Stimulated activated CD4-positive, alpha-beta T cell treated with anti-CD3 and anti-CD28 coated beads, Interleukin-15, amount 100 ng/mL, for 48 hours (primary cell): ENCODE data around the gene BRD7.

Experiments
- DNase-seq, 2 donors: peaks; one replicate each; pipeline ENCODE4 v3.0.0-alpha.2; 2020; ENCODE audit warnings: low read depth in 2 of 2

BRD7 gene

GRCh38 chr16:50304467-50305440 is 64.0 kb downstream of the BRD7 start:
- no peak for DNase-seq

GRCh38 chr16:50303605-50304466 is 65.0 kb downstream of the BRD7 start:
- no peak for DNase-seq

- DNase-seq, result no peak
Observed at GRCh38 chr16:50303041-50303604, 65.7 kb downstream of the BRD7 start.

DNA sequence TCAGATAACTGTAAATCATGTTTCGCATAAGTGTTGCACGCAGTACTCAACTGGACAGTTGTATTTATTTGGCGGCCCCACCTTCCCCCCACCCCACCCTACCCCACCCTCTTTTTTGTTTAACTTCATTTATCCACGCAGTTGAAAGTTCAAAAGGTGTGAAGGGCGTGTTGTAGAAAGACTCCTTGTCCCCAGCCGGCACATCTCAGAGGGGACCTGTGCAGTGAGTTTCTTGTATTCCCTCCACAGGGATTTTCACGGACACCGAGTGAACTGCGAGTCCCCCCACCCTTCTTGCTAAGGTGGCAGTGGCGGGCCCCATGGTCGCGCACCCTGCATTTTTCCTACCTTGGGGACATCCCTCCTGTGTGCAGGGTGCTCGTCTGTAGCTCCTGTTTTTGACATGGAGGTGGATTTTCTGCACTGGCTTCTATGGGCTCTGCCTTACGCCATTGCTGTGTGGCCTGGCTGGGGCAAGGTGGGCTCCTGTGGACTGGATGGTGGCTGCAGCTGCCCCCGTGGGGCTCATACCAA is 66.2 kb downstream of the BRD7 start:
- DNase-seq, result no peak

DNA sequence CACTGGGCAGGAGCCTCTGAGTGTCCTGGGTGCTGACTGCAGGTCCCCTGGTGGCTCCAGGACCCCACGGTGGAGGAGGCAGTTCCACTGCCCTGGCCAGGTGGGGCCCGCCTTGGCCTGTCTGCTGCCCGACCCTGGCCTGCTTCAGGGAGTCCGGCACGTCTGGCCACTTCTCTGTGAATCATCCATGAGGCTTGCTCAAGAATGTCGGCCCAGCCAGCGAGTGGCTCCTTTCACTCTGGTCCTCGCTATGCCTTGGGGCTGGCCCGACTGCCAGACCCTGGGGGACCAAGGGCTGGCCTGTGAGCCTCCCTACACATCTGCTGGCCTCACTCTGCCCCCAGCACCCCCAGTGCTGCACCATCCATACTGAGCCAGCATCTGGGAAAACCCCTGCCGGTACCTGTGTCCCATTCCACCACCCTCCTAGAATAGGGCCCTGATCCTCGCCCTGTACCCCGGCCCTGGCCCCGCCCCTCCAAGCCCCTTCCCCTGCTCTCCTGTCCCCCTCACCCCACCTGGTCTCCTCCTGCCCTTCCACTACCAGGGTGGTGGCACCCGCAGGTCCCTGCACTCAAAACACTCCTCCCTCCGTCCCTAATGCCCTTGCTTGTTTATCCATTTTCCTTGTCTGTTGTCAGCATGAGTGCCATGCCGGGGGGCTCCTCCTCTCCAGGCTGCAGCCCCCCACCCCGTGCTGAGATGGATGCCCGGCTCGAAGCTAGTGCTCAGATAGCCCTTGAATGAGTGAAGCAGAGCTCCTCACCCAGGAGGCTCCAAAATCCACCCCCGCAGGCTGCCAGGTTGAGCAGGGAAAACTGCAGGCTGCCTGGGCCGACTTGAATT is 66.9 kb downstream of the BRD7 start:
- DNase-seq, result no peak

DNA sequence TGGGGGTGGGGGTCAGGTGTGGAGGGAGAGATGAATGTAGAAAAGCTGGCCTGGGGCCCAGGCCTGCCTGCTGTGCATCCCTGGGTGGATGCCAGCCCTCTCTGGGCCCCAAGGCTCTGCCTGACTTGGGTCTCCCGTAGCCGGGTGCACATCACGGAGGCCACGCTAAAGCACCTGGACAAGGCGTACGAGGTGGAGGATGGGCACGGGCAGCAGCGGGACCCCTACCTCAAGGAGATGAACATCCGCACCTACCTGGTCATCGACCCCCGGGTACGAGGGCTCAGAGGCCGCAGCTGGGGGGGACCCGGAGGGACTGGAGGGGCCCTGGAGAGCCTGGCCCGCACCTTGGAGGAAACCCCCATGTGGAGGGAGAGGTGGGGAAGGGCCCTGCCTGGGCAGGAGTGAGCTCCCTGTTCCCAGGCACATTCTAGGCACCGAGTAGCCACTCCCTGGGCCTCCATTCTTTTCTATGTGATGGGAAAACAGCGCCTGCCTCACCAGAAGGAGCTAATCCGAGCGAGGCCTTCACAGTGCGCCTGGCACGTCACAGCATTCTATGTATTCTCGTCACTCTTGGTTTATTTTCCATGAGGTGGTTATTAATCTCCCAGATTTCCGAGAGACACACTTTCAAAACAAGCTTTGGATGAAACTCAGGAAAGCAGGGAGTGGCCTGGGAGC is 67.7 kb downstream of the BRD7 start:
- no peak for DNase-seq

DNA sequence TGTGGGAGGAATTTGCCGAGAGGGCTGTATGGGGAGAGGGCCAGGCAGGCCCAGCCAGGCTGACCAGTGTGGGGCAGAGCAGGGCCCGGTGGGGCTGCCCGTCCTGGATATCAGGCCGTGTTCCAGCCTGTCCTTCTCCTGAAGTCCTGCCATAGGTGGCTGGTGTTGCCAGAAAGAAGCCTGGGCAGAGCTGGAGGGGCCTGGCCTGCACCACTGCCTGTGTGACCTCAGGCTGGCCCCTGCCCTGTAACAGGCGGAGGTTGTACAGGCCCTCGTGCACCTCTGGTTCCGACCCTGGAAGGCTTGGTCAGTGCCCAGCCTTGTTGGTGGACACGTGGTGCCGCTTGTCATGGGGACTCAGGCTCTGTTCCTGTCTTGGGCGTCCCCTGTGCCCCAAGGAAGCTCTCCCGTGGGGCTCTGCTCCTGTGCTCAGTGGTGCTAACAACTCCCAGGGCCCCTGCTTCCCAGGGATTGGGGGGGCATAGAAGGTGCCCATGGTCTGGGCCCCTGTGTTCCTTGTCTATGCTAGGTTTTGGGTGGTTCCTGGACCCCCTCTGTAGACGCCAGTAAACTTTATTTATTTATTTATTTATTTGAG is 69.2 kb downstream of the BRD7 start:
- DNase-seq, result no peak

- DNase-seq, result no peak
Observed at GRCh38 chr16:50298591-50299507, 69.9 kb downstream of the BRD7 start.

- DNase-seq, result no peak
Observed at GRCh38 chr16:50298075-50298460, 70.7 kb downstream of the BRD7 start.

GRCh38 chr16:50297301-50298074 is 71.3 kb downstream of the BRD7 start:
- no peak for DNase-seq

DNA sequence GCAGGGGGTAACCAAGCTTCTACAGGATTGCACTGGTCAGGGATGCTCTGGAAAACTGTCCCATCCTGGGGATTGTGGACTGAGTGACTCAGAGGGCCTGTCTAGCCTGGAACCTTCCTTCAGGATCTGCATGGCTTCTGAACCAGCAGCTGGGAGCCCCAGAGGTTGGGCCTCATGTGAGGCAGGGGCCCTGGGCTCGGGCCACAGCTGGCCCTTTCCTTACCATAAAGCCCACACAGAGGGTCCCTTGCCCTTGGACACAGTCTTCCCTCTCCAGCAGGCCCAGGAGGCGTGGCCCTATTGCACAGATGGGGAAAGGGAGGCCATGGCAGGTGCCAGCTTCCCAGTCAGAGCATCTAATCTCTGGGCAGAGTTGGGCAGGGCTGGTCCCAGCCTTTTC is 72.0 kb downstream of the BRD7 start:
- DNase-seq, result no peak

DNA sequence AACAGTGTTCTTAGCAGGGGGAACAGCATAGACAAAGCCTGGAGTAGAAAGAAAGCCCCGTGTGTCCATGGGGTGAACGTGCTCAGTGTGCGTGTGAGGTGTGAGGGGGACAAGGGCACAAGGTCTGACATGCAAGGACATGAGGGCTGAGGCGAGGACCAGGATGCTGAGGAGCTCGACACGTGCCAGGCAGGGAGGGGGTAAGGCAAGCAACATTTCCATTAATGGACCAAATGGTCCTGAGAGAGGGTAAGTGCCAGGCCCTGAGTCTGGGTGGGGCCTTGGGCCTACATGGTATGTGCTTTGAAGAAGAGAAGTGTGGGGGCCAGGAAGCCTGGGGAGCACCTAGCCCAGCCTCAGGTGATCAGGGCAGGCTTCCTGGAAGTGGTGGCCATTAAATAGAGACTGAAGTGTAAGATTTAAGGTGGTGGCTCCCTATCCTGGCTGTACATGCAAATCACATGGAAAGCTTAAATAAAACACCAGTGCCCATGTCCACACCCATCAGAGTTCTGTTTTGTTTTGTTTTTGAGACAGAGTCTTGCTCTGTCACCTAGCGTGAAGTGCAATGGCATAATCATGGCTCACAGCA is 73.2 kb downstream of the BRD7 start:
- no peak for DNase-seq

GRCh38 chr16:50294955-50295354 is 73.8 kb downstream of the BRD7 start:
- DNase-seq, result no peak

- no peak for DNase-seq
Observed at GRCh38 chr16:50293994-50294855, 74.6 kb downstream of the BRD7 start.

GRCh38 chr16:50293041-50293783 is 75.6 kb downstream of the BRD7 start:
- DNase-seq, result no peak

DNA sequence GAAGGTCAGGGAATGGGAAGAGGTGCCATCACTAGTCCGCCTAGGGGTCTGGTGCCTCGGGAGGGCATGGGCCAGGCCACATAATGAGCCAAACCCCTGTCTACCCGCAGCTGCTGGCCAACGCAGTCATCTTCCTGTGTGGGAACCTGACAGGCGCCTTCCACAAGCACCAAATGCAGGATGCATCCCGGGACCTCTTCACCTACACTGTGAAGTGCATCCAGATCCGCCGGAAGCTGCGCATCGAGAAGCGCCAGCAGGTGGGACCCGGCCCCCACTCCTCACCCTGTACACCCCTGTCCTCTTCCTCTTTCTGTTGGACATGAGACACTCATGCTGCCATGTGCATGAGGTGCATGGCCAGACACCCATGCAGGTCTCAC is 76.2 kb downstream of the BRD7 start:
- no peak for DNase-seq
